GM19328 (cell line): Measurements from ENCODE around the gene CNTN4.
"Not testable (repeated sequence)": the region's sequence is repeated elsewhere in the genome, so short reads cannot be mapped to it uniquely, and the experiment has no call there.

Experiments used
- ATAC-seq: cut with Tn5 transposase; IDR thresholded peaks from one replicate; pipeline ENCODE4 v1.9.1; 2021; ENCODE audit warnings: mild to moderate bottlenecking, moderate library complexity; ENCODE audit not compliant: unreplicated experiment

CNTN4 gene

GRCh38 chr3:2510591-2511145 is 412.0 kb downstream of the CNTN4 start:
- ATAC-seq: no peak

- no peak for ATAC-seq
Observed at GRCh38 chr3:2511356-2511755, 412.7 kb downstream of the CNTN4 start.

DNA sequence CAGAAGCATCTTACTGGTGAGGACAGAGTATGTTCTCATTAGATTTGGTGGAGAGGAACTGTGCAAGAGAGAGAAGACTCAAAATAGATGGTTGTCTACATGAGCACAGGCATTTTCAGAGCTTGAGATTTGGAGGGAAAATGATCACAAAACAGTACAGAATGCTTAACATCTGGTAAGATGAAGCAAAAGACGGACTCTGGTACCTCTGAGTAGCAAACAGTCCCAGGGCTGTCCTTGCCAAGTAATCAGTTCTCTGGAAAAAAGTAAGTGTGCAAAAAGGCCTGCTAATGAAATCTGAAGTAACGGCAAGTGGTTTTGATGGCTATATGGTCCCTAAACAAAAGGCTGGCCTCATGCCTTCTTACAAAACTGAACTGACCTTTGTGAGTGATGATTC is 414.2 kb downstream of the CNTN4 start:
- ATAC-seq: no peak

- ATAC-seq: no peak
Observed at GRCh38 chr3:2513986-2514385, 415.3 kb downstream of the CNTN4 start.

DNA sequence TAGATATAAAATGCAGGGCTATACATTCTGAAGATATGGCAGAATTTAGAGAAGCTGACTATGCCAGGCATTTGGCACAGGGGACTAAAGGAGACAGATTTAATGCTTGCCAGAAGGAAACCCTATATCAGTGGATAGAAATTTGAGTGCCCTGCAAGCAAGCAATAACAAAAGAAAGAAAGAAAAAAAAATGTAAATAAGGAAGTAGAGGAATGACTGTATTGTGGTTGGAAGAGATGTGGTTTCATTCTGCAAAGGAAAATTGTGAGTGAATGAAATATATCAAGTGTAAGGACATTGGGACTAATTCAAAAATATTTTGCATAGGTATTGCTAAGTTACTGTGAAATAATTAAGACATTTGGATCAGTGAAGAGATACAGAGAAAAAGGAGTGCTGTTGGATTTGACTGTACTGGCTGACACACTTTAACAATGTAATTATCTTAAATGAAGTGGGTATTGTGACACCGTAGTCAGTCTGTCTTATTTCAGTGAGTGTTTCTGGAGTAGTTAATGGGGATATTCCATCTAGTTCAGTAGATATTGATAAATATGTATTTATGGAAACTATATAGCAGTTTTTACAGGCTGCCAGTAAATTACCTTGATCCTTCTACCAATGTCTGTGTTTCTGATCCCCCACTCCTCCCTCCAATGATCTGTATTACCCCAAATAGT is 418.2 kb downstream of the CNTN4 start:
- no peak for ATAC-seq

DNA sequence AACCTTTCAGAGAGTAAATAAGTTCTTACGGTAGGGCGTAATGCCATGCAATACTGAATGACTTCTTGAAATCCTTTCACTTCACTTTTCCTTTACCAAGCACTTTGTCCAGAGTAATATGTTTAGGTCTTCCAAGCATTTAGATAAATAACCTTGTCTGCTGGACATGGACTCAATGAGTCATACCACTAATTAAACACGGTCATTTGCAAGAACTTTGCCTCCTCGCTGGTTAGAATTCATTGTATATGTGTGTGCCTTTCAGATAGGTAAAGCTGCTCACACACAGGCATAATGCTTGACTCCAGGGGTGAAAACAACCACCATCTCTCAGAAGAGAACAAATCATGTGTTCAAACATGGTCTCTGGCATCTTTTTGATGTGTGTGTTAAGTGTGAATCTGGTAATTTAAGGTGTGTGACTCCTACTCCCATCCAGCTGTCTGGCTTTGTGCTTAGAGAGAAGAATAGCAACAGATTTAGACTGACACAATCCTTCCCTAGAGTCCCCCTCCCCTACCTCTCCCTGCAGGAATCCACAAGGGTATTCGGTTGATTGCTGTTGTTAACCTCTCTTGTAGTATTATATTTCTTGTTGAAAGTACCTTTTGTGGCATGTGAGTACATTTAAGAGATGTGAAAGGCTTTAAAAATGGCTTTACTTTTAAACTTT is 419.0 kb downstream of the CNTN4 start:
- no peak for ATAC-seq

GRCh38 chr3:2523281-2523836 is 424.7 kb downstream of the CNTN4 start:
- no peak for ATAC-seq

DNA sequence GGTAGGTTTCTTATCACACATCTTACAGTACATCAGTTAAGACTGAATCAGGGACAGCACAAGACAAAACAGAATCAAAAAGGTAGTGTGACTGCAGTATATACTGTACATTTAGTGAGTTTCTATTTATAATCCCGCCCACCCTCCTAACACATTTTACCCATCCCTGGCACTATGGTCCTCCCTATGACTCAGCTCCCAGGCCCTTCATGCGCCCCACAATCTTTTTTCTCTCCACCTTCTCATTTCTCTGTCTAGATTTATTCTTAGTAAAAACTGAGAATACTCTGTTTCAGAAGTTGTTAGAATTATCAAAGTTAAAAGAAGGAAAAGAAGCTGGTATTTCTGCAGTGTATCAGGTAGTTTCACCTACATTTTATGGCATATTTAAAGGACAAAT is 427.3 kb downstream of the CNTN4 start:
- ATAC-seq: no peak

DNA sequence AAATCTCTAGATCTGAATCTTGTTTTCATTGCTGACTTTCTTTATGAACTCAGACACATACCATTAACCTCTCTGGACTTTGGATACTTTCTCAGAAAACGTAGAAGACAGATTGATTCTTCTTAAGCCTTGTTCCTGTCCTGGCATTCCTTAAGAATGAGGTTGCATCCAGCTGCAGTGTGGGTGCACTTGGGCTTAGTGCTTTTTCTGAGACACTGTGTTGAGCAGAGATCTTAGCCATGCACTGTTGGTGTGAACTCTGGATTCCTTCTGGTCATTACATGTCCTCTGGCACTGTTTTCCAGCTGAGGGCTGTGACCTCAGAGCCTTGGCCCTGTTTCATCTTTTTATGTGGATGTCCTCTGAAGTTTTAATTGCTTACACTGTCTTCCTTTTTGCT is 428.3 kb downstream of the CNTN4 start:
- ATAC-seq: no peak

DNA sequence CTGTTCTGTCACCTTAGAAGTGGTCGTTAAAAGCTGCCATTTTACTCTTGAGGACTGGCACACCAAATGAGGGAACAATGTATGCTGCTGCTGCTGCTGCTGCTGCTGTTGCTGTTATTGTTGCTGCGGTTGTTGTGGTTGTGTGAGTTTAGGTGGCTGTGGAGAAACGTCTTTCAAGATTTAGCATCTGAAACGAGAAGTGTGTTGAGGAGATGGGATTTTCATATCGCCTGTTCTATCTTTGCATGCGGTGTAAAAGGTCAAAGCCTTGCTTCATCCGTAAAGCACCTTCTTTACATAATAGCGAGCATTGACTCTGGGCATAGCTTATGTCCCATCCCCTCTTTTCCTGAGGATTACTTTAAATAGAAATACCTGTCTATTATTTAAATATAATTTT is 428.7 kb downstream of the CNTN4 start:
- ATAC-seq: not testable (repeated sequence)

DNA sequence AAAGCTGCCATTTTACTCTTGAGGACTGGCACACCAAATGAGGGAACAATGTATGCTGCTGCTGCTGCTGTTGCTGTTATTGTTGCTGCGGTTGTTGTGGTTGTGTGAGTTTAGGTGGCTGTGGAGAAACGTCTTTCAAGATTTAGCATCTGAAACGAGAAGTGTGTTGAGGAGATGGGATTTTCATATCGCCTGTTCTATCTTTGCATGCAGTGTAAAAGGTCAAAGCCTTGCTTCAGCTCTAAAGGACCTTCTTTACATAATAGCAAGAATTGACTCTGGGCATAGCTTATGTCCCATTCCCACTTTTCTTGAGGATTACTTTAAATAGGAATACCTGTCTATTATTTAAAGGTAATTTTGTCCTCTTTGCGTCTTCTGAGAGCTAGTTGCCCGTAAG is 436.1 kb downstream of the CNTN4 start:
- not testable (repeated sequence) for ATAC-seq

DNA sequence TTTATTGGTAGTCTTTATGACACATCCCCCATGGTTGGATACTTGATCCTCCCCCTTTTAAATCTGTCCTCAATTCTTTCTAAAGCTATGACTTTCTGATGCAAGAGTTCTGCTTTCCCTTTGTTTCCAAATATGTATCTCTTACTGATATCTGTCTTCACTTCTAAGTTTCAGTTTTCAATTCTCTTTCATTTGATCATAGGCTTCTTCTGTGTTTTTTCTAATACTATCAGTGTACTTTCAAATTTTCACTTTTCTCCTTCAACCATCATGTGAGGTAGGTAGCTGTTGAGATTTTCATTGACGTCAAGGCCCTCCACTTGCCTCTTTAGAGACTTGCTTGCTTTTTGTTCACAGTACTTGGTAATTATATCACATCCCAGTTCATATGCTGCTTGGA is 436.5 kb downstream of the CNTN4 start:
- no peak for ATAC-seq

DNA sequence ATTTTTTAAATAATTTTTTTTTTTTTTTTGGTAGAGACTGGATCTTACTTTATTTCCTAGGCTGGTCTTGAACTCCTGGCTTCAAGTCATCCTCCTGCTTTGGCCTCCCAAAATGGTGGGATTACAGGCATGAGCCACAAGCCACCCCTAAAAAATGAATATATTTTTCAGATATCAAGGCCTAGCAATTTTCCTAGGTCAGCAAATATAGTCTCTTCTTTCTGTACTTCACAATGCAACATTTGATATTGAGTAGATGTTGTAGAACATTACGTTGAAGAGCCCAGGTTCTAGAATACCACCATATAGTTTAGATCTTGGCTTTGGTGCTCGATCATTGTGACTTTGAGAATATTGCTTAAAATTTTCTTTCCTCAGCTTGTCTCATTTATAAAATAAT is 437.9 kb downstream of the CNTN4 start:
- no peak for ATAC-seq

DNA sequence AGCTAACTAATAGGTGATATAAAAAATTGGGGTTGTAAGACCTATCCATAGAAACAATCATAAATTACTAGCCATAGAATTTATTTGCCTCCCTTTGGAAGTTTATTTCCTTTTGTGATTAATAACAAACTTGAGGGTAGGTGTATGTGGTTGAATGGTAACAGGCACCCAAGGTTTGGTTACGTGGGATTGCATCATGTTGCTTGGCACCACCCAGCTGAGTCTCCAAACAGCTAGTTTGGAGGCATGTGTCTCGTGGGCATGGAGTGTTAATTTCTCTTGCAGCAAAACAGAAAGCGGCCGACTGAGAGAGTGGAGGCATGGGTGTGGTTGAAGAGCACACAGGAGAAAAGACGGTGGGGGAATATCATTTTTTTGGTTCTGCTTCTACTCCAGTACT is 441.4 kb downstream of the CNTN4 start:
- ATAC-seq: no peak

GRCh38 chr3:2543247-2543646 is 444.6 kb downstream of the CNTN4 start:
- no peak for ATAC-seq

DNA sequence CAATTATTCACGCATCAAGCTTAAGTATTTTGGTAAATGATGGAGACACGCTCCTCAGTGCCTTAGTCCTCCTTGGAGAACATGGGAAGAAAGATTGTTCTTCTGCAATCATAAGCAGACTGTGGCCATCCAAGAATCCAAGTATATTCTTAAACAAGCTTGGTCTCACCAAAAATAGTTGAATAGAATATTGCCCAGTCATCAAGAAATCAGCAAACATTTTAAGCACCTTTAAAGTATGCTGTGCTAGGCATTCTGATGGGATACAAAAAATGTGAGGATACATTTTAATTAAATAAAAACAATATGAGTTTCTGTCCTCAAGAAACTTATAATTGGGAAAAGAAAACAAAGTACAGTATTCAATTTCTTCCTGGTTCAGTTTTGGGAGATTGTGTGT is 445.5 kb downstream of the CNTN4 start:
- no peak for ATAC-seq

GRCh38 chr3:2544718-2545117 is 446.1 kb downstream of the CNTN4 start:
- no peak for ATAC-seq

DNA sequence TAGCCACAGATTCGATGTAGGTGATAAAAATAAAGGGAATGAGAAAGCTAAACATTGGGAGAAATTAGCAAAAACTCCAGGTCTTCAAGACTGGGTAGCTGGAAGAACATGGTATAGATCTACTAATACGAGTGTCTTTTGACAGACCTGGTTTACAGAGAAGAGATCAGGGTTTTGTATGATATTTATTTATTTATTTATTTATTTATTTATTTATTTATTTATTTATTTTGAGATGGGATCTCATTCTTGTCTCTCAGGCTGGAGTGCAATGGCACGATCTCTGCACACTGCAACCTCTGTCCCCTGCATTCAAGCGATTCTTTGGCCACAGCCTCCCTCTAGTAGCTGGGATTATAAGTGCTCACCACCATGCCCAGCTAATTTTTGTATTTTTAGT is 448.4 kb downstream of the CNTN4 start:
- no peak for ATAC-seq

DNA sequence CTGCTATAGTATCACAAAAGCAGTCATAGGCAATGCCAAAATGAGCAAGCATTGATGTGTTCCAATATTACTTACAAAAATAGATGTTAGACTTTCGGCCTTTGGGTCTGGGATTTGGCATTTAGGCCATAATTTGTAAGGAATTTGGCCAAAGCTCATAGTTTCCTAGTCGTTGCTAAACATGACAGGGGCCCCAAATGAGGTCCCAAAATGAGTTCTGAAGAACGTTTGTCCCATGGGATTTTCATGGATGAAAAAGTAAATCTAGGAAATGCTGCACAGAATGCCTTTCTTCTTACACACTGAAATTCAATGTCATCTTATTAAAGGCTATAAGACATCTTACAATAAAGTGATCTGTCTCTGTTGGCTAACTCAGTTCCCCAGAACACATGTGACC is 456.0 kb downstream of the CNTN4 start:
- no peak for ATAC-seq

DNA sequence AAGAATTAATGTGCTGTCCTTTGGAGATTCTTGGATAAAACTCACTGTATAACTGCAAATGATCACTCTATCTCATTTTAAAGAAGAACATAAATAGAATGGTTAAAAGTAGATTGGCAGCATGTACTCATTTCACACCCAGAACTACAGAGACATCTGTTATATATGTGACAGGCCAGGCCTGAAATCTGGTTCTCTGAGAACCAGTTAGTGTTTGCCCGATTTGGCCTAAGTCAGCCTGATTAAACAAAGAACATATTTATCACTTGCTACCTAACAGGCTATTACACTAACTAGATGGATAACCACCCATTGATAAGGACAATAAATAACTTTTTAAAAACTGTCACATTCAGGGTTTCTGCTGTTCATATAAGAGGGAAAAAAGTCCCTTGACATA is 460.1 kb downstream of the CNTN4 start:
- ATAC-seq: no peak

GRCh38 chr3:2567451-2567850 is 468.8 kb downstream of the CNTN4 start:
- ATAC-seq: no peak

DNA sequence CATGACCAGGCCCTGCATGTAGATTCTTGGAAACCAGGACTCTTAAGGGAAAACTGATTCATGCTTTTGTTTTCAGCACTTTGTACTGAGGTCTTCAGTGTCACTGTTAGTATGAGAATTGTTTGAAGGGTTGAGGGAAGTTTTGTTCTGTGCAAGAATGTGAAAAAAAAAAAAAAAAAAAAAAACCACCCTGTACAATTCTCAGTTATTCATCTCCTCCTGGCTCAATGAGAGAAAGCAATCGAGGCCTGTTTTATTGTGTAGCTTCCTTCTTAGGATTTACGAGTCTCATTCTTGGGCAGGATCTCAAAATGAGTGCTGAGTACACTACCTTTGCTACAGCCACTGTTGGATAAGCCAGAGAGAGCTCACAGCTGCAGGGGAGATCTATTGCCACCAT is 469.5 kb downstream of the CNTN4 start:
- ATAC-seq: no peak
